ENCODE measurements around the gene CEP152.

DNA sequence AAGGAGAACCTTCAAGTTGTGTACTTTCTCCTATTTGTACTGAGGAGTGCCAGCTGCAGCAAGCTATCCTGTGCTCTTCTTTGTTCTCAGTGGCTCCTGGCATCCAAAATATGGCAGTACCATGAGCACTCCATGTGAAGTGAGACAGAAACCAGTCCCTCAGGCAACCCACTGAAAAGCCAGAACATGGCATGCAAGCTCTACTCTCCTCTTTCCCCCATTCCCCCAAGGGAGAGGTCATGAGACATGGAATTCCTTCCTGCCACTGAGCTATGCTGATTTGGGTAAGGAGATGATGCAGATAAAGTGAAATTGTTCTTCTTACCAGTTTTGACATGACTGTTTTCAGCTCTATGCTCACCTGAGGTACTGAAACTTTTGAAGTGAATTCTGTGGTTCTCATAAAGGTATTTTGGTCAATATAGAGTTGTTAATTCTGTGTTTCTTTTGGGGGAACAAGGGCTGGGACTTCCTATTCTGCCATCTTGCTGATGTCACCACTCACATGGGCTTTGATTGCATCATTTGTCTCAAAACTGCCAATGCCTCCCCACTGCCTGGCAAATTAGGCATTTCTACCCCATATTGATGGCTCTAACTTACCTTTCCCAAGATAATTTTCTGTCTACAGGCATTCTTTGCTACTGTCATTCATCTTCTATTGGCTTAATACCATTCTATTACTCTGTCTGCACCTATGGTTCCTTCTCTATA lies 22.8 kb upstream of the CEP152 start:
- TF ChIP-seq, protein P1, sequence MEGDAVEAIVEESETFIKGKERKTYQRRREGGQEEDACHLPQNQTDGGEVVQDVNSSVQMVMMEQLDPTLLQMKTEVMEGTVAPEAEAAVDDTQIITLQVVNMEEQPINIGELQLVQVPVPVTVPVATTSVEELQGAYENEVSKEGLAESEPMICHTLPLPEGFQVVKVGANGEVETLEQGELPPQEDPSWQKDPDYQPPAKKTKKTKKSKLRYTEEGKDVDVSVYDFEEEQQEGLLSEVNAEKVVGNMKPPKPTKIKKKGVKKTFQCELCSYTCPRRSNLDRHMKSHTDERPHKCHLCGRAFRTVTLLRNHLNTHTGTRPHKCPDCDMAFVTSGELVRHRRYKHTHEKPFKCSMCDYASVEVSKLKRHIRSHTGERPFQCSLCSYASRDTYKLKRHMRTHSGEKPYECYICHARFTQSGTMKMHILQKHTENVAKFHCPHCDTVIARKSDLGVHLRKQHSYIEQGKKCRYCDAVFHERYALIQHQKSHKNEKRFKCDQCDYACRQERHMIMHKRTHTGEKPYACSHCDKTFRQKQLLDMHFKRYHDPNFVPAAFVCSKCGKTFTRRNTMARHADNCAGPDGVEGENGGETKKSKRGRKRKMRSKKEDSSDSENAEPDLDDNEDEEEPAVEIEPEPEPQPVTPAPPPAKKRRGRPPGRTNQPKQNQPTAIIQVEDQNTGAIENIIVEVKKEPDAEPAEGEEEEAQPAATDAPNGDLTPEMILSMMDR (IDR thresholded peaks at IDR 0.05): no peak
- no peak for TF ChIP-seq POLR2A (IDR thresholded peaks at IDR 0.05)
